GM19455 (cell line): ENCODE data around the gene PRRT1B.
A peak's percentile ranks its signal among the peaks of the same experiment; 100 is the strongest.
"Not testable (repeated sequence)": the region's sequence is repeated elsewhere in the genome, so short reads cannot be mapped to it uniquely, and the experiment has no call there.

Experiments
- ATAC-seq: cut with Tn5 transposase; IDR thresholded peaks from one replicate; pipeline ENCODE4 v1.9.1; 2021; ENCODE audit not compliant: unreplicated experiment

The PRRT1B gene

GRCh38 chr9:131545003-131545785 lies at the start of gene PRRT1B:
Gene PRRT1B, plus strand, starts transcription at chr9:131545523. Its CDS starts 93 bp downstream, at chr9:131545616.
- ATAC-seq = no peak

GRCh38 chr9:131495785-131496184 lies 49.5 kb upstream of the PRRT1B start:
- no peak for ATAC-seq

- no peak for ATAC-seq
Observed at GRCh38 chr9:131496844-131497405, 48.4 kb upstream of the PRRT1B start.

- no peak for ATAC-seq
Observed at GRCh38 chr9:131499254-131499767, 46.0 kb upstream of the PRRT1B start.

- ATAC-seq = no peak
Observed at GRCh38 chr9:131500377-131500776, 44.9 kb upstream of the PRRT1B start.

GRCh38 chr9:131500939-131501541 lies 44.3 kb upstream of the PRRT1B start:
- ATAC-seq = no peak

GRCh38 chr9:131502781-131503625 lies 42.3 kb upstream of the PRRT1B start, which contains the start of gene POMT1:
Gene POMT1, plus strand, starts transcription at chr9:131502918. Its CDS starts 1,301 bp downstream, at chr9:131504219.
- peak; percentile 78 for ATAC-seq

- ATAC-seq = no peak
Observed at GRCh38 chr9:131503626-131504465, 41.5 kb upstream of the PRRT1B start.

- ATAC-seq = no peak
Observed at GRCh38 chr9:131505012-131505411, 40.3 kb upstream of the PRRT1B start.

GRCh38 chr9:131511416-131511815 lies 33.9 kb upstream of the PRRT1B start:
- ATAC-seq = no peak

GRCh38 chr9:131511880-131512279 lies 33.4 kb upstream of the PRRT1B start:
- ATAC-seq = no peak

- no peak for ATAC-seq
Observed at GRCh38 chr9:131513177-131513576, 32.1 kb upstream of the PRRT1B start.

GRCh38 chr9:131515559-131516031 lies 29.7 kb upstream of the PRRT1B start:
- not testable (repeated sequence) for ATAC-seq

GRCh38 chr9:131516100-131516499 lies 29.2 kb upstream of the PRRT1B start:
- no peak for ATAC-seq

GRCh38 chr9:131516930-131517329 lies 28.4 kb upstream of the PRRT1B start:
- no peak for ATAC-seq

- ATAC-seq = no peak
Observed at GRCh38 chr9:131517761-131518190, 27.5 kb upstream of the PRRT1B start.

GRCh38 chr9:131518553-131518952 lies 26.8 kb upstream of the PRRT1B start:
- ATAC-seq = no peak

GRCh38 chr9:131520503-131520902 lies 24.8 kb upstream of the PRRT1B start:
- ATAC-seq = no peak

GRCh38 chr9:131521203-131521602 lies 24.1 kb upstream of the PRRT1B start:
- no peak for ATAC-seq

GRCh38 chr9:131521822-131522221 lies 23.5 kb upstream of the PRRT1B start:
- no peak for ATAC-seq
